UCSD-AML1 (cell line): ENCODE measurements around the gene C3orf80.
"Not testable (repeated sequence)": the region's sequence is repeated elsewhere in the genome, so short reads cannot be mapped to it uniquely, and the experiment has no call there.

ENCODE experiments used
- DNase-seq: peaks from one replicate; lab custom pipeline; 2025; ENCODE audit not compliant: unreplicated experiment; lab: John Stamatoyannopoulos, UW

C3orf80 gene

GRCh38 chr3:160210799-160211221 lies 14.4 kb upstream of the C3orf80 start:
- no peak for DNase-seq

- DNase-seq = no peak
Observed at GRCh38 chr3:160213191-160213590, 12.0 kb upstream of the C3orf80 start.

GRCh38 chr3:160217675-160218074 lies 7.5 kb upstream of the C3orf80 start:
- no peak for DNase-seq

GRCh38 chr3:160218136-160218535 lies 7.1 kb upstream of the C3orf80 start:
- no peak for DNase-seq

- DNase-seq = no peak
Observed at GRCh38 chr3:160220038-160220437, 5.2 kb upstream of the C3orf80 start.

DNA sequence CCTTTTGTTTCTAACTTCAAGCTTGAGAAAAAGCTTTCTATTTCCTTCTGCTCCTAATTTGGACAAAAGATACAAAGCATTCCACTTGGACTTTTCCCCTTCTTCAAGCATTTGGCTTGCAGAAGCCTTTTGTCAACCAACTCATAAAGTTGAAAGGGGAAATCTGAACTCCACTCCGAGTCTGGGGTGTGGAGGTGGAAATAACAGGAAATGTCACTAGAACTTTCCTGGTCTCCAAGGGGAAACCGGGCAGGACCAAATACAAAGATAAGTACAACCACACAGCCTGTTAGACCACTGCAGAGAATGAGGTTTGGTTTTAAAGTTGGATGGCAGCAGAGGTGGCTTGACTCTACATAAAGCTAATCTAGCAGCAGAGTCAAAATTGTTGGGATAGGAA lies 4.2 kb upstream of the C3orf80 start:
- DNase-seq = no peak

DNA sequence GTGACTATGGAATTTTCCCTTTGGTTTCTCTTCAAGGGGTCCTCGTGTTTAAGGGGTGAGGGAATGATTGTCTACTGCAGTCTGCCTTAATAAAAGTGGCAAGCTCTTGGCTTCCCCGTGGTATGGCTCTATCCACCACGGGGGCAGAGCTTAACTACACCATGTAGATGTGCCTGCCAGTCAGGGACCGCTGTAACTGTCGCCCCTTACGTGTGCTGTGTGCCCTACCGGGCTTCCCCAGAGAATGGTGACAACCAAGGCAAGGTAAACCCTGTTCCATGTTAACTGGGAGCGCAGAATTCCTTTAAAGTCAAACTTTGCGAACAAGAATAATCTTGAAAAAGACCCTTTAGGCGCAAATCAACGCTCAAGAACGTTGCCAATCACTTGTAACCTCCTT lies 966 bp upstream of the C3orf80 start:
- DNase-seq = no peak

DNA sequence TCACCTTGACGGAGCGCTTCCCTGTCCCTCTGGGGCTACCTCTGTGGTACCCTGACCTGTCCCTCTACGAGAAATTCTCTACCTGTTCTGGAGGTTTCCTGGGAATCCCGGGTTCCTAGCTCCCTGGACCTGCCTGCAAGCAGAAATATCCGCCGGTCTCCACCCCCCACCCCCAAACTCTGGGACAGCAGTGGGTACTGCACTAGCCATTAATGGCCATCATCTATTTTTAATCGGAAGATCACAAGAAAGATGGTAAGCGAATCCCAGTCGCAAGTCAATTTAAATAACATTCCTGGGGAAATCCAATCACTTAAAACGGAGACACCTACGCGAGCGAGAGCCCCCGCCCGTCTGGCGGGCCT lies 429 bp upstream of the C3orf80 start:
- DNase-seq = no peak

GRCh38 chr3:160226026-160226907 lies 1.0 kb downstream of the C3orf80 start:
- DNase-seq = no peak

DNA sequence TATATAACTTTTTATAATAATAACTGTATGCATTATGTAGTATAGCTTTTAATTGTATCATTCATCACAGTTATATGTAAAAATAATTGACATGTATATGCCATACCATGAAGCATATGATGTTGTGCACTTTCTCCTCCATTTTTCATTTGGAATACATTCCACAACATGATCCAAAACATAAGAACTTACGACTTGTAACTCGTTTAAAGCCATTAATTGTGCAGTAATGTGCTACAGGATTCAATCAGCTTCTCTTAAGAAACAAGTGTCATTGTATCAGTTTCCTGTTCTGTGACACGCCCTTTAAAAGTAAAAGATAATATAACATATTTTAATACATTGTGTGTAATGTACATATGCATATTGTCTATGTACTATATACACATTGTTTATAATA lies 2.2 kb downstream of the C3orf80 start:
- DNase-seq = no peak

- DNase-seq = no peak
Observed at GRCh38 chr3:160232014-160232413, 6.8 kb downstream of the C3orf80 start.

GRCh38 chr3:160240719-160241118 lies 15.5 kb downstream of the C3orf80 start:
- DNase-seq = not testable (repeated sequence)

GRCh38 chr3:160245261-160245800 lies 20.1 kb downstream of the C3orf80 start:
- no peak for DNase-seq

DNA sequence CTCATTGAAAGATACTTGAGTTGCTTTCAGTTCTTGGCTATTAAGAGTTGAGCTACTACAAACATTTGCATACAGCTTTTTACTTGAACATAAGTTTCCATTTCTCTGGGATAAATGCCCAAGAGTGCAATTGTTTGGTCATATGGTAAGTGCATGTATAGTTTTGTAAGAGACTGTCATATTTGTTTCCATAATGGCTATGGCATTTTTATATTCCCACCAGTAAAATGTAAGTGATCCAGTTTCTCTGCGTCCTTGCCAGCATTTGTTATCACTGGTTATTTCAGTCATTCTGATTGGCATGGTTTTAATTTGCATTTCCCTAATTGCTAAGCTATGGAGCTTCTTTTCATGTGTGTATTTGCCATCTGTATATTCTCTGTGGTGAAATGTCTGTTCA lies 22.5 kb downstream of the C3orf80 start:
- DNase-seq = no peak

DNA sequence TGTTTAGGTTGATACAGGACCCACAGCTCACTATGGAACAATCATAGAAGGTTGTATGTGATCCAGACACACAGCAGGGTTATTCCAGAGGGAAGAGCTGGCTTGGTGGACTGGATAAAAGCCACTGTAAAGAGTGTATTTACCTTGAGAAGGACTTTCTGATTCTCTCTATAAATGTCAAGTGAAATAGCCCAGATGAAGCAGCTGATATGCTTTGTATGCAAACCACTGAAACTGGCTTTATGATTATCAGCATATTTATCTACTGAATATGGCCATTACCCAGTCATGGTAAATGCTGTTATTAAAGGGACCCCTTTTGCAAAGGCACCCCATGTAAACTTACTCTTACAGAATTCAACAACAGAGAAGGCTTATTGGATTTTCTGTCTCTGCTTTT lies 28.1 kb downstream of the C3orf80 start:
- DNase-seq = no peak

- no peak for DNase-seq
Observed at GRCh38 chr3:160257606-160258005, 32.4 kb downstream of the C3orf80 start.

DNA sequence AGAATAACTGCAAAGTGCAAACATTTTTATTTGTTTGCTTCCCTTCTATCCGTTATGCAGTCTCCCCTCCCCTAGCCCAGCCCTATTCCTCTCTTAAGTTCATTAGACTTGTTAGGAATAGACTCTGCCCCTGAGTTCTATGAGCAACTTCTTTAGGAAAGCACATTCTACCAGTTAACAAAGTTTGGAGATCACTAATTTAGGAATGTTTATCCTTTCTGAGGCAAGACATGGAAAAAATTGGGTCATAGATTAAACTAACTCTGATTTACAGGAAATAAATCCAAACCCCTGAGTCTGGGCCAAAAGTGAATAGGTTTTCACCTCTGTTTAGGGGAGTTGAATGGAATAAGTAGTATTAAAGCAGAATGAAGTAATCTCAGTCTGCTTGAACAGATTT lies 34.4 kb downstream of the C3orf80 start:
- no peak for DNase-seq

DNA sequence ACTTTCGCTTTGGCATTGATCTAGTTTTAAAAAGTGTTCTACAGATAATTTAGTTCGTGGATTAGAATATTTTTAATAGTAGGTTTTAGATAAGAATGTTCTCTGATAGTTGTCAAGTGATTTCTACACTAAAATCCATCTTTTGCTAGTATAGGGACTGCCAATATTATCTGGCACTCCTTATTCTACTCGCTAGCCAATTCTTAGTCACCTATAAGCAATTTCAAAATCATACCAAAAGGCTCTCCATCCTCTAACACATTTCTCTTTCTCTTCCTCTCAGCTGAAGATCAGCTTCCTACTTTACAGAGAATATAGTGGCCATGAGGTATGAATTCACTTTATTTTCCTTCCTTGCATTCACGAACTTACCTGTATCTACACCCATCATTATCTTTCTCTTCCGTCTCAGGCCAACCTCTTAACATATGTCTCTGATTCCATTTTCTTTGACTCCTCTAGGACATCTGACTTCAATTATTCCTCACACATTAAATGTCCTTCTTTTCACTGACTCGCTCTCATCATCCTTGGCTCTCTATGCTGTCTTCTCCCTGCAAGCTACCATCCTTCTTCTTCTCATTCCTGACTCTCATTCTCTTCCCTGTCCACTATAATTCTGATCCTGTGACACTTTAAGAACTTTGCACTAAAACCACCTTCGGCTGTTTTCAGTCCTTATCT lies 35.5 kb downstream of the C3orf80 start:
- no peak for DNase-seq

- no peak for DNase-seq
Observed at GRCh38 chr3:160265088-160265487, 39.9 kb downstream of the C3orf80 start.
